CD4-positive, alpha-beta T cell treated with Interleukin-6 at 100 ng/mL for 8 hours (primary cell): ENCODE measurements around the gene RNU6-8.

Experiments
- DNase-seq: peaks from one replicate; pipeline ENCODE4 v3.0.0-alpha.2; 2020; ENCODE audit warnings: mixed read lengths, low spot score

The RNU6-8 gene

GRCh38 chr14:32202998-32203882 lies at the start of gene RNU6-8:
RNU6-8 (minus strand) TSS chr14:32203269.
- DNase-seq, result peak; percentile 88

GRCh38 chr14:32252030-32252670 lies 49.1 kb upstream of the RNU6-8 start:
- DNase-seq, result peak; percentile 74

- no peak for DNase-seq
Measured at GRCh38 chr14:32251530-32251929, 48.5 kb upstream of the RNU6-8 start.

- no peak for DNase-seq
Measured at GRCh38 chr14:32250681-32251080, 47.6 kb upstream of the RNU6-8 start.

GRCh38 chr14:32249780-32250179 lies 46.7 kb upstream of the RNU6-8 start:
- DNase-seq, result no peak

GRCh38 chr14:32249371-32249770 lies 46.3 kb upstream of the RNU6-8 start:
- no peak for DNase-seq

GRCh38 chr14:32246751-32247150 lies 43.7 kb upstream of the RNU6-8 start:
- no peak for DNase-seq

- no peak for DNase-seq
Measured at GRCh38 chr14:32244404-32244803, 41.3 kb upstream of the RNU6-8 start.

- no peak for DNase-seq
Measured at GRCh38 chr14:32233260-32233659, 30.2 kb upstream of the RNU6-8 start.

GRCh38 chr14:32232481-32232880 lies 29.4 kb upstream of the RNU6-8 start:
- DNase-seq, result no peak

- DNase-seq, result no peak
Measured at GRCh38 chr14:32230695-32231280, 27.7 kb upstream of the RNU6-8 start.

GRCh38 chr14:32230181-32230580 lies 27.1 kb upstream of the RNU6-8 start:
- no peak for DNase-seq

GRCh38 chr14:32226056-32226455 lies 23.0 kb upstream of the RNU6-8 start:
- DNase-seq, result no peak

GRCh38 chr14:32225378-32225920 lies 22.4 kb upstream of the RNU6-8 start:
- no peak for DNase-seq

- DNase-seq, result no peak
Measured at GRCh38 chr14:32224737-32225377, 21.8 kb upstream of the RNU6-8 start.

- no peak for DNase-seq
Measured at GRCh38 chr14:32217301-32217700, 14.2 kb upstream of the RNU6-8 start.

GRCh38 chr14:32212833-32213232 lies 9.8 kb upstream of the RNU6-8 start:
- DNase-seq, result no peak

GRCh38 chr14:32211068-32211404 lies 8.0 kb upstream of the RNU6-8 start:
- no peak for DNase-seq

GRCh38 chr14:32209471-32209870 lies 6.4 kb upstream of the RNU6-8 start:
- no peak for DNase-seq

- no peak for DNase-seq
Measured at GRCh38 chr14:32208490-32208889, 5.4 kb upstream of the RNU6-8 start.

- no peak for DNase-seq
Measured at GRCh38 chr14:32206552-32206951, 3.5 kb upstream of the RNU6-8 start.

GRCh38 chr14:32205984-32206383 lies 2.9 kb upstream of the RNU6-8 start:
- DNase-seq, result no peak
